H1 (cell line): ENCODE results near the gene CHTF18. TPM values are rescaled to one million over a fixed set of nuclear protein-coding genes. Genes with fewer than 3 reads are reported as not detected.

ENCODE experiments used
- CTCF ChIA-PET: fragments of 300-600 bp; sonication (Branson Sonifier 250); formaldehyde crosslinking; loops from one replicate; lab custom pipeline; 2021; ENCODE audit not compliant: partially characterized antibody; lab: Charles Lee
- POLR2A ChIA-PET: fragments of 300-600 bp; sonication (Branson Sonifier 250); formaldehyde crosslinking; loops from one replicate; lab custom pipeline; 2021; ENCODE audit warnings: inconsistent platforms; ENCODE audit not compliant: partially characterized antibody; lab: Charles Lee
- DNase-seq, 2 experiments: peaks; one replicate each; pipeline versions ENCODE4 v3.0.0 to v3.0.0-alpha.2; 2010 to 2022; ENCODE audit warnings: low spot score in 2 of 2, low read depth in 1 of 2, mixed read lengths in 1 of 2
- FAIRE-seq: peaks from 2 replicates; lab custom pipeline; 2011; peaks lifted over from hg19 to GRCh38; lab: Jason Lieb, UNC
- H2AFZ ChIP-seq: 2 replicates; pipeline ENCODE4 v1.8.1; 2012; ENCODE audit warnings: low read length, inconsistent platforms
- H2AK5ac ChIP-seq: 2 replicates; pipeline ENCODE4 v1.6.1; 2013; ENCODE audit warnings: low read depth, low read length
- H2BK120ac ChIP-seq: replicated peaks from 2 replicates; pipeline ENCODE3; 2013; ENCODE audit warnings: low read depth, low read length, inconsistent platforms
- H2BK12ac ChIP-seq: 2 replicates; pipeline ENCODE4 v1.6.1; 2013; ENCODE audit warnings: low read depth, low read length
- H2BK15ac ChIP-seq: 2 replicates; pipeline ENCODE4 v1.6.1; 2013; ENCODE audit warnings: low read length
- H2BK20ac ChIP-seq: 2 replicates; pipeline ENCODE4 v1.6.1; 2013; ENCODE audit warnings: low read length
- H2BK5ac ChIP-seq: 2 replicates; pipeline ENCODE4 v1.6.1; 2013; ENCODE audit warnings: low read depth, low read length
- H3K14ac ChIP-seq: 2 replicates; pipeline ENCODE4 v1.6.1; 2013; ENCODE audit warnings: inconsistent platforms; ENCODE audit not compliant: insufficient read length
- H3K18ac ChIP-seq: 2 replicates; pipeline ENCODE4 v1.6.1; 2013; ENCODE audit warnings: low read length; ENCODE audit errors: extremely low read depth
- H3K23ac ChIP-seq: 2 replicates; pipeline ENCODE4 v1.6.1; 2013; ENCODE audit warnings: inconsistent platforms; ENCODE audit not compliant: insufficient read length
- H3K23me2 ChIP-seq: 2 replicates; pipeline ENCODE4 v1.6.1; 2013; ENCODE audit warnings: low read depth, low read length
- H3K27ac ChIP-seq: 2 replicates; pipeline ENCODE4 v1.6.1; 2011; ENCODE audit warnings: low read depth, low read length, inconsistent platforms
- H3K27me3 ChIP-seq, 4 experiments: replicated peaks in 1 of 4; 1 replicate in 1 of 4; 2 replicates in 3 of 4; pipeline versions ENCODE4 v1.6.1 to v1.8.1; 2011 to 2013; ENCODE audit warnings: low read length in 3 of 4, mild to moderate bottlenecking in 3 of 4, inconsistent platforms in 2 of 4, mixed read lengths in 2 of 4, moderate library complexity in 1 of 4; ENCODE audit not compliant: control insufficient read depth in 3 of 4, insufficient read depth in 3 of 4; ENCODE audit errors: extremely low read depth in 1 of 4
- H3K36me3 ChIP-seq, 4 experiments: 2 replicates each; pipeline versions ENCODE4 v1.6.1 to v1.8.1; 2011 to 2013; ENCODE audit warnings: mild to moderate bottlenecking in 4 of 4, low read length in 3 of 4, moderate library complexity in 2 of 4, control low read depth in 1 of 4, inconsistent platforms in 1 of 4; ENCODE audit not compliant: insufficient read depth in 4 of 4, control insufficient read depth in 2 of 4
- H3K4ac ChIP-seq: replicated peaks from 2 replicates; pipeline ENCODE3; 2013; ENCODE audit warnings: low read length, low read depth, mixed read lengths, inconsistent platforms; ENCODE audit not compliant: insufficient read length
- H3K4me1 ChIP-seq, 4 experiments: replicated peaks in 1 of 4; 1 replicate in 1 of 4; 2 replicates in 3 of 4; pipeline versions ENCODE4 v1.6.1 to v1.8.1; 2011 to 2013; ENCODE audit warnings: low read length in 3 of 4, inconsistent platforms in 2 of 4, mixed read lengths in 1 of 4; ENCODE audit not compliant: insufficient read depth in 4 of 4, control insufficient read depth in 3 of 4
- H3K4me2 ChIP-seq, 2 experiments: 2 replicates each; pipeline versions ENCODE4 v1.6.1 to v1.8.1; 2011 to 2013; ENCODE audit warnings: low read depth in 2 of 2, low read length in 2 of 2, control low read depth in 1 of 2, inconsistent platforms in 1 of 2, mild to moderate bottlenecking in 1 of 2; ENCODE audit not compliant: insufficient read depth in 1 of 2
- H3K4me3 ChIP-seq, 4 experiments: fragments of 200-600, 300-600 bp in 1 of 4; sonication (generic), shearing (Covaris generic), sonication (Bioruptor Twin) in 1 of 4; 2 replicates each; pipeline versions ENCODE4 v1.5.1 to v1.8.1; 2011 to 2016; ENCODE audit warnings: low read length in 4 of 4, low read depth in 3 of 4, control low read depth in 2 of 4, inconsistent platforms in 2 of 4, mild to moderate bottlenecking in 2 of 4, mixed read lengths in 1 of 4, moderate library complexity in 1 of 4; ENCODE audit not compliant: insufficient read depth in 2 of 4; ENCODE audit errors: extremely low read depth in 1 of 4
- H3K56ac ChIP-seq: replicated peaks from 2 replicates; pipeline ENCODE3; 2013; ENCODE audit warnings: low read depth, mild to moderate bottlenecking, mixed read lengths, low read length, inconsistent platforms; ENCODE audit not compliant: insufficient read length
- H3K79me1 ChIP-seq: 2 replicates; pipeline ENCODE4 v1.6.1; 2013; ENCODE audit warnings: low read depth, low read length, control low read depth
- H3K79me2 ChIP-seq, 2 experiments: 2 replicates each; pipeline versions ENCODE4 v1.6.1 to v1.8.1; 2012 to 2013; ENCODE audit warnings: low read length in 2 of 2, mild to moderate bottlenecking in 2 of 2, inconsistent platforms in 1 of 2; ENCODE audit not compliant: insufficient read depth in 2 of 2, control insufficient read depth in 1 of 2
- H3K9ac ChIP-seq, 4 experiments: replicated peaks in 1 of 4; 1 replicate in 1 of 4; 2 replicates in 3 of 4; pipeline versions ENCODE4 v1.6.1 to v1.8.1; 2011 to 2013; ENCODE audit warnings: low read depth in 3 of 4, low read length in 3 of 4, control low read depth in 2 of 4, mild to moderate bottlenecking in 2 of 4, moderate library complexity in 2 of 4, inconsistent platforms in 1 of 4; ENCODE audit errors: extremely low read depth in 1 of 4
- H3K9me3 ChIP-seq, 2 experiments: 2 replicates each; pipeline versions ENCODE4 v1.6.1 to v1.8.1; 2012 to 2013; ENCODE audit warnings: mild to moderate bottlenecking in 2 of 2, moderate library complexity in 2 of 2, control low read depth in 1 of 2, inconsistent platforms in 1 of 2, low read depth in 1 of 2, low read length in 1 of 2, mixed read lengths in 1 of 2; ENCODE audit not compliant: insufficient read depth in 2 of 2
- H4K20me1 ChIP-seq, 2 experiments: replicated peaks in 1 of 2; 2 replicates each; pipeline versions ENCODE3 to v1.8.1; 2011 to 2013; ENCODE audit warnings: inconsistent platforms in 2 of 2, low read length in 2 of 2, mild to moderate bottlenecking in 1 of 2; ENCODE audit not compliant: insufficient read depth in 2 of 2, control insufficient read depth in 1 of 2
- H4K5ac ChIP-seq: 2 replicates; pipeline ENCODE4 v1.6.1; 2013; ENCODE audit warnings: low read length, low read depth, mixed read lengths, inconsistent platforms; ENCODE audit not compliant: insufficient read length
- H4K8ac ChIP-seq: 2 replicates; pipeline ENCODE4 v1.8.0; 2013; ENCODE audit warnings: mild to moderate bottlenecking, moderate library complexity, low read length, inconsistent platforms; ENCODE audit not compliant: insufficient read depth; ENCODE audit errors: extremely low read depth
- H4K91ac ChIP-seq: replicated peaks from 2 replicates; pipeline ENCODE3; 2013; ENCODE audit warnings: low read length, mixed read lengths, inconsistent platforms; ENCODE audit not compliant: insufficient read length
- WGBS, 2 experiments: shearing (Covaris generic) in 1 of 2; methylation state at CpG; one replicate each; pipeline versions ENCODE4 v1.1.6 to v1.1.7; 2013 to 2015; ENCODE audit warnings: low lambda C conversion rate in 2 of 2, mixed read lengths in 2 of 2, inconsistent platforms in 1 of 2, low coverage in 1 of 2, missing lambda C conversion rate in 1 of 2; ENCODE audit not compliant: insufficient replicate concordance in 2 of 2, insufficient coverage in 1 of 2, insufficient read length in 1 of 2; ENCODE audit errors: extremely low coverage in 1 of 2, missing lambda C conversion rate in 1 of 2; 5-methylcytosine and 5-hydroxymethylcytosine counted together
- polyA plus RNA-seq, 7 experiments: library from polyadenylated mRNA; depleted of rRNA in 3 of 7; stranded (reverse) in 5 of 7; unstranded in 2 of 7; fragments of >200 nt in 5 of 7; fragments of 200-250 nt in 2 of 7; gene quantifications; 1 replicate in 5 of 7; 2 replicates in 1 of 7; 4 replicates in 1 of 7; pipeline versions ENCODE4 v1.2.1 to v1.2.3, GENCODE V29; 2011 to 2013; ENCODE audit warnings: missing spikeins in 2 of 7, mixed read lengths in 2 of 7
- total RNA-seq: library from RNA; stranded (reverse); fragmentation: NEBNext Ultra II Directional; extraction: Animal tissue kit (Norgen Biotek cat#: 25700); gene quantifications from 2 replicates; pipeline ENCODE4 v1.2.1, GENCODE V29; 2021

Gene CHTF18
- total and polyA plus RNA-seq, 2 of the 8 experiments (the other 6 are each of a cell fraction or from before 2014, with no cell fraction given), result 75.3 to 104 TPM

GRCh38 chr16:781346-782010 is 6.9 kb upstream of the CHTF18 start:
- 85% methylated on average over 16 of the region's 19 CpGs; no CpG with 5 or more reads in 1 of the 2 experiments for WGBS, 2 experiments
- FAIRE-seq, result no peak
- no peak overlapping the region for H3K23ac ChIP-seq

More at GRCh38 chr16:781346-782010, 6.9 kb upstream of the CHTF18 start:
- H4K8ac ChIP-seq, result no peak overlapping the region
- no peak overlapping the region for H3K9ac ChIP-seq
- no peak overlapping the region for H3K4me3 ChIP-seq
- no peak overlapping the region for H3K56ac ChIP-seq
- no peak overlapping the region for H3K4me2 ChIP-seq
- H3K36me3 ChIP-seq, result peaks cover 0 to 6% (median 2%) of the 10 kb centered on the region in 4 experiments; a peak in 2 of 8 replicates
- ChIA-PET CTCF (interaction anchor here (0.6 to 13.7 kb wide), 6 partner anchors 10 to 184 kb away, joined by 3 to 424 read pairs (median 46); partner anchors contain the start of genes ANTKMT, CCDC78, CIAO3 and HAGHL), POLR2A (interaction anchor here (0.6 to 1.5 kb wide), 5 partner anchors 11 to 66 kb away, joined by 3 to 4 read pairs (median 3); partner anchors contain the start of genes CIAO3 and METRN)
- H4K5ac ChIP-seq, result no peak overlapping the region
- H3K79me1 ChIP-seq, result no peaks in the 10 kb centered on the region
- H3K14ac ChIP-seq, result no peak overlapping the region
- peaks cover 4 to 13% of the 10 kb centered on the region in 2 experiments for H4K20me1 ChIP-seq
- no peak overlapping the region for H3K18ac ChIP-seq
- no peak for DNase-seq
- H3K27ac ChIP-seq, result no peak overlapping the region
- peaks cover 0 to 3% (median under 1%) of the 10 kb centered on the region in 4 experiments; a peak in 3 of 7 replicates for H3K27me3 ChIP-seq
- no peak overlapping the region for H2AFZ ChIP-seq
- H2BK12ac ChIP-seq, result no peak overlapping the region
- no peak overlapping the region for H2BK15ac ChIP-seq
- H4K91ac ChIP-seq, result no peak overlapping the region
- no peak overlapping the region for H2BK5ac ChIP-seq
- H2BK120ac ChIP-seq, result no peak overlapping the region
- no peak overlapping the region for H2BK20ac ChIP-seq
- H2AK5ac ChIP-seq, result no peak overlapping the region
- H3K4me1 ChIP-seq, result peaks cover 0 to 5% (median under 1%) of the 10 kb centered on the region in 4 experiments; a peak in 2 of 7 replicates
- H3K4ac ChIP-seq, result no peak overlapping the region
- no peaks in the 10 kb centered on the region for H3K79me2 ChIP-seq
- no peaks in the 10 kb centered on the region; the same call in 1 of the 2 replicates for H3K23me2 ChIP-seq
- H3K9me3 ChIP-seq, result no peaks in the 10 kb centered on the region
